Activated CD4-positive, CD25-positive, alpha-beta regulatory T cell treated with anti-CD3 and anti-CD28 coated beads, Interleukin-2, amount 50 U/mL, for 16 hours (primary cell): Measurements from ENCODE around the gene BRCA2.
"Not testable (repeated sequence)": the region's sequence is repeated elsewhere in the genome, so short reads cannot be mapped to it uniquely, and the experiment has no call there.

Experiments
- DNase-seq: peaks from one replicate; pipeline ENCODE4 v3.0.0-alpha.2; 2020; ENCODE audit warnings: low read depth, low spot score

Gene BRCA2

GRCh38 chr13:32311188-32311897, 4.0 kb upstream of the BRCA2 start:
- no peak for DNase-seq

DNA sequence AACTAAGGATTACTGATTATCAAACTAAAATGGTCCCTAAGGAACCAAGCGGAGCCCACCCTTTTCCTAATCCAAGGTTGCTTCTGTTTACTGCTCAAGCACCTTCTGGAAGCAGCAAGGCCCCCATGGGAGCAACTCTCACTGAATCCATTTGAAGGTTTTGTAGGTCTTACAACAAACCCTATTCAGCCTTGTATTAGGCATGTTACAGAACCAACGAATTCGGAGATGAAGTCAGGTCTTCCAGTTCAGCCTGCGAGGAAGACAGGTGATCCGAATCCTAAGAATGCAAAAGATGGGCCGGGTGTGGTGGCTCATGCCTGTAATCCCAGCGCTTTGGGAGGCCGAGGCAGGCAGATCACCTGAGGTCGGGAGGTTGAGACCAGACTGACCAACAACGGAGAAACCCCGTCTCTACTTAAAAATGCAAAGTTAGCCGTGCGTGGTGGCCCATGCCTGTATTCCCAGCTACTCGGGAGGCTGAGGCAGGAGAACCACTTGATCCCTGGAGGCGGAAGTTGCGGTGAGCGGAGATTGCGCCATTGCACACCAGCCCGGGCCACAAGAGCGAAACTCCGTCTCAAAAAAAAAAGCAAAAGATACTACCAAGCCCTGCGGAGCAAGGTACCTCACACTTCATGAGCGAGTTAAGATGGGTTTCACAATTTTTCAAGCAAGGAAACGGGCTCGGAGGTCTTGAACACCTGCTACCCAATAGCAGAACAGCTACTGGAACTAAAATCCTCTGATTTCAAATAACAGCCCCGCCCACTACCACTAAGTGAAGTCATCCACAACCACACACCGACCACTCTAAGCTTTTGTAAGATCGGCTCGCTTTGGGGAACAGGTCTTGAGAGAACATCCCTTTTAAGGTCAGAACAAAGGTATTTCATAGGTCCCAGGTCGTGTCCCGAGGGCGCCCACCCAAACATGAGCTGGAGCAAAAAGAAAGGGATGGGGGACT, 754 bp upstream of the BRCA2 start:
- DNase-seq, result peak; percentile 20

DNA sequence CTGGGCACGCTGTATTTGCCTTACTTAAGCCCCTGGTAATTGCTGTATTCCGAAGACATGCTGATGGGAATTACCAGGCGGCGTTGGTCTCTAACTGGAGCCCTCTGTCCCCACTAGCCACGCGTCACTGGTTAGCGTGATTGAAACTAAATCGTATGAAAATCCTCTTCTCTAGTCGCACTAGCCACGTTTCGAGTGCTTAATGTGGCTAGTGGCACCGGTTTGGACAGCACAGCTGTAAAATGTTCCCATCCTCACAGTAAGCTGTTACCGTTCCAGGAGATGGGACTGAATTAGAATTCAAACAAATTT, 676 bp downstream of the BRCA2 start:
- DNase-seq, result no peak

DNA sequence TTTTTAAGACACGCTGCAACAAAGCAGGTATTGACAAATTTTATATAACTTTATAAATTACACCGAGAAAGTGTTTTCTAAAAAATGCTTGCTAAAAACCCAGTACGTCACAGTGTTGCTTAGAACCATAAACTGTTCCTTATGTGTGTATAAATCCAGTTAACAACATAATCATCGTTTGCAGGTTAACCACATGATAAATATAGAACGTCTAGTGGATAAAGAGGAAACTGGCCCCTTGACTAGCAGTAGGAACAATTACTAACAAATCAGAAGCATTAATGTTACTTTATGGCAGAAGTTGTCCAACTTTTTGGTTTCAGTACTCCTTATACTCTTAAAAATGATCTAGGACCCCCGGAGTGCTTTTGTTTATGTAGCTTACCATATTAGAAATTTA, 1.2 kb downstream of the BRCA2 start:
- DNase-seq, result no peak

- DNase-seq, result no peak
Observed at GRCh38 chr13:32317716-32318465, 2.6 kb downstream of the BRCA2 start.

GRCh38 chr13:32320528-32320927, 5.2 kb downstream of the BRCA2 start:
- DNase-seq, result no peak

DNA sequence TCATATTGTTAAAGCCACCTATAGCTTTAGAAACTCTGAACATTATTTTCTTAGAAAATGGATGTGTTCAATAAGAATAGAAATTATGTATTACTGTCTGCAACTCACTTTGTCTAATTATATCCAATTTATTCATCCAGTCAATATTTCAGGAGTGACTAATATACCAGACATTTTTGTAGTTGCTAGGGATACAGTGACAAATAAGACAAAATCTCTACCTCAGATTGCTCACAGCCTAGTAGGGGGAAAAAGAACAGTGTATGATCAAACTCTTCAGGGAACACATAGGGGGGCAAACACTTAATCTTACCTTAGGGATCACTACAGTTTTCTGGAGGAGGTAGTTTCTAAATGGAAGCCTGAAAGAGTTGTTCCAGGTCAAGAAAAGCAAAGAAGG, 8.6 kb downstream of the BRCA2 start:
- DNase-seq, result no peak

- no peak for DNase-seq
Observed at GRCh38 chr13:32330441-32330840, 15.1 kb downstream of the BRCA2 start.

GRCh38 chr13:32334671-32335070, 19.4 kb downstream of the BRCA2 start:
- no peak for DNase-seq

DNA sequence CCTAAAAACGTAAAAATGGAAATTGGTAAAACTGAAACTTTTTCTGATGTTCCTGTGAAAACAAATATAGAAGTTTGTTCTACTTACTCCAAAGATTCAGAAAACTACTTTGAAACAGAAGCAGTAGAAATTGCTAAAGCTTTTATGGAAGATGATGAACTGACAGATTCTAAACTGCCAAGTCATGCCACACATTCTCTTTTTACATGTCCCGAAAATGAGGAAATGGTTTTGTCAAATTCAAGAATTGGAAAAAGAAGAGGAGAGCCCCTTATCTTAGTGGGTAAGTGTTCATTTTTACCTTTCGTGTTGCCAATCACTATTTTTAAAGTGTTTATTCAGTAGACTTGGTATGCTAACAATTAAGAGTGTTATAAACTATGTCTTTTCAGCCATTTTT, 25.6 kb downstream of the BRCA2 start:
- no peak for DNase-seq

- no peak for DNase-seq
Observed at GRCh38 chr13:32347651-32348050, 32.3 kb downstream of the BRCA2 start.

DNA sequence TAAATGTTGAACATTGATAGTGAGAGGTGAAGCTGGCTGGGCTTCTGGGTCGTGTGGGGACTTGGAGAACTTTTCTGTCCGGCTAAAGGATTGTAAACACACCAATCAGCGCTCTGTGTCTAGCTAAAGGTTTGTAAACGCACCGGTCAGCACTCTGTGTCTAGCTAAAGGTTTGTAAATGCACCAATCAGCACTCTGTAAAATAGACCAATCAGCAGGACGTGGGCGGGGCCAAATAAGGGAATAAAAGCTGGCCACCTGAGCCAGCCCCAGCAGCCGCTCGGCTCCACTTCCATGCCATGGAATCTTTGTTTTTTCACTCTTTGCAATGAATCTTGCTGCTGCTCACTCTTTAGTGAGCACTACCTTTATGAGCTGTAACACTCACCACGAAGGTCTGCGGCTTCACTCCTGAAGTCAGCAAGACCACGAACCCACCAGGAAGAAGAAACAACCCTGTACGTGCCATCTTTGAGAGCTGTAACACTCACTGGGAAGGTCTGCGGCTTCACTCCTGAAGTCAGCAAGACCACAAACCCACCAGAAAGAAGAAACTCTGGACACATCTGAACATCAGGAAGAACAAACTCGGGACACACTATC, 35.6 kb downstream of the BRCA2 start:
- DNase-seq, result not testable (repeated sequence)

DNA sequence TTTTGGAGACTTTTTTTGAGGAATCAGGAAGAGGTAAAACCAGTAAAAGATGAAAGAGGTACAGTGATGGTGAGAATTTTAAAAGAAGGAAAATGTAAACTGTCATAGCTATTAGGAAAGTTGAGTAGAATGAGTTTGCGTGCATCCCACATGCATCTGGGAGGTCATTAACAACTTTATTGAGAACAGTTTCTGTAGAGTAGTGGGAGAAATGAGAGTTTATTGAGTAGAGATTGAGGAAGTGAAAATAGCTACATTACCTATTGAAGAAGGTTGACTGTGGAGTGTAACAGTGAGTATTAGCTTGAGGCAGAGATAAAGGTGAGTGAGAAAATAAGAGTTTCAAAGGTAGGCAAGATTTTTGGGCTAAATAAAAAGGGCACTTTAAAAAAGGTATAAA, 38.7 kb downstream of the BRCA2 start:
- DNase-seq, result no peak

DNA sequence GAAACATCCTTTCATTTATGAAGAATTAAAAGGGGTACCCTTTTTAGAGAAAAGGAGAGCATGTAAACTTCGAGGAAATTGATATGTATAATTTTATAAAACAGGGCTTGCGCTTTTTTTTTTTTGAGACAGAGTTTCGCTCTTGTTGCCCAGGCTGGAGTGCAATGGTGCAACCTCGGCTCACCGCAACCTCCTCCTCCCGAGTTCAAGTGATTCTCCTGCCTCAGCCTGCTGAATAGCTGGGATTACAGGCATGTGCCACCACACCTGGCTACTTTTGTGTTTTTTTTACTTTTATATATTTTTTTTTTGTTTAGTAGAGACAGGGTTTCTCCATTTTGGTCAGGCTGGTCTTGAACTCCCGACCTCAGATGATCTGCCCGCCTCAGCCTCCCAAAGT, 40.6 kb downstream of the BRCA2 start:
- not testable (repeated sequence) for DNase-seq

DNA sequence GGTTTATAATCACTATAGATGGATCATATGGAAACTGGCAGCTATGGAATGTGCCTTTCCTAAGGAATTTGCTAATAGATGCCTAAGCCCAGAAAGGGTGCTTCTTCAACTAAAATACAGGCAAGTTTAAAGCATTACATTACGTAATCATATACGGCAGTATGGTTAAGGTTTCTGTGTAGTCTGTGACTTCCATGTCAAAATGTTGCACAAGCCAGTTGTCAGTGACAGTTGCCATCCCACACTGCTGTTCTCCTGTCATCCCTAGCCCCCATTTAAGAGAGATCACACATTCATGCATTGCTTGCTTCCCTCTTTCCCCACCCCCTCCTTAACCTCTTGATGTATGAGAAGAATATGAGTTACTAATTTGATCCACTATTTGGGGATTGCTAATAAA, 47.3 kb downstream of the BRCA2 start:
- DNase-seq, result no peak

GRCh38 chr13:32370805-32371204, 55.5 kb downstream of the BRCA2 start:
- DNase-seq, result no peak

DNA sequence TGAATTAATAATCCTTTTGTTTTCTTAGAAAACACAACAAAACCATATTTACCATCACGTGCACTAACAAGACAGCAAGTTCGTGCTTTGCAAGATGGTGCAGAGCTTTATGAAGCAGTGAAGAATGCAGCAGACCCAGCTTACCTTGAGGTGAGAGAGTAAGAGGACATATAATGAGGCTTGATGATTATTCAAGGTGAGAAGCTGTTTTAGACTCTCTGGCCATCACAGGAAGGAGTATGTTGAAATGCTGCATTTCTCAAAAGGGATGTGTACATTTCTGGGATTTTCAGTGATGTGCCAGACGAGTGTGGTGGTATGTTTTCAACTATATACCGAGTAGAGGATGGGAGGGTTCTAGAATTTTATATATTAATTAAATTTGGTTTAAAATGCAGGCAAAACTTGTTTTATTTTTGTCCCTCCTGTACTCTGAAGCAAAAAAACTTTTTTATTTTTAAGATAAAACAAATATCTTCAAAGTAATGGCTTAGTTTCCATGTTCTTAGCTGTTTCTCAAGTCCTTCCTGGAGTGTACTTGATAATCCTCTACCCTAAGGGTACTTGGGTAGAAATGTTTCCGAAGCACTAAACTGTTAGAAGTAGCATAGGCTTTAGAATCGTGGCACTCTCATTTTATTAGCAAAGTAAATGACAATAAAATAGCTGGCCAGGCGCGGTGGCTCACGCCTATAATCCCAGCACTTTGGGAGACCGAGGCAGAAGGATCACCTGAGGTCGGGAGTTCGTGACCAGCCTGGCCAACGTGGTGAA, 61.5 kb downstream of the BRCA2 start:
- DNase-seq, result no peak

- no peak for DNase-seq
Observed at GRCh38 chr13:32378012-32378411, 62.7 kb downstream of the BRCA2 start.

DNA sequence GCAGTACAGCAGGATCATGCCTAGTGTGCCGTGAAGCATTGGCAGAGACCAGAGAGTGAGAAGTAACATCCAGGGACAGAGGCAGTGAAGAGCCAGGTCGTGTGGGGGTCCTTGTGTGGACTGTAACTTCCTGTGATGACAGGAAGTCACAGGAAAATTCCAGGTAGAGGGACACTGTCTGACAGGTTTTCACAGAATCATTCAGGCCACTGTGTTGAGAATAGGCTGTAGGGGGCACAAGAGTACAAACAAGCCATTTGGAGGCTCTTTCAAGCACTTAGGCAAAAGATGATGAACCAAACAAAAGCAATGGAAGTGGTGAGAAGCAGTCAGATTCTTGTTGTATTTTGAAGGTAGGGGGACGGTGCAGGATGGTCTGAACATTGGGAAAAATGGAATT, 66.2 kb downstream of the BRCA2 start:
- DNase-seq, result no peak

GRCh38 chr13:32383836-32384618, 68.7 kb downstream of the BRCA2 start:
- no peak for DNase-seq
